Mesenchymal stem cell (in vitro differentiated cells and primary cell): Measurements from ENCODE around the gene HSPA12A.
A peak's percentile ranks its signal among the peaks of the same experiment; 100 is the strongest.

Experiments used
- DNase-seq: peaks from one replicate; pipeline ENCODE4 v3.0.0-alpha.2; 2013
- H2AFZ ChIP-seq: one replicate; pipeline ENCODE4 v1.6.1; 2013; ENCODE audit warnings: low read depth, mild to moderate bottlenecking, control low read depth, inconsistent platforms, low read length, moderate library complexity
- H2AK5ac ChIP-seq: 2 replicates; pipeline ENCODE4 v1.6.1; 2013; ENCODE audit warnings: low read length, moderate library complexity, mild to moderate bottlenecking, inconsistent platforms; ENCODE audit not compliant: severe bottlenecking
- H2BK120ac ChIP-seq: one replicate; pipeline ENCODE4 v1.6.1; 2013; ENCODE audit warnings: low read depth, mild to moderate bottlenecking, inconsistent platforms, low read length, moderate library complexity
- H2BK12ac ChIP-seq, 2 experiments: one replicate each; pipeline ENCODE4 v1.6.1; 2013; ENCODE audit warnings: inconsistent platforms in 2 of 2, low read length in 2 of 2, mild to moderate bottlenecking in 2 of 2, moderate library complexity in 2 of 2, control low read depth in 1 of 2
- H2BK15ac ChIP-seq: one replicate; pipeline ENCODE4 v1.6.1; 2013; ENCODE audit warnings: mild to moderate bottlenecking, low read depth, inconsistent platforms; ENCODE audit not compliant: poor library complexity, severe bottlenecking
- H2BK5ac ChIP-seq: 2 replicates; pipeline ENCODE4 v1.6.1; 2013; ENCODE audit warnings: low read depth, mild to moderate bottlenecking, low read length, control low read depth, inconsistent platforms; ENCODE audit not compliant: poor library complexity, severe bottlenecking
- H3K14ac ChIP-seq, 2 experiments: one replicate each; pipeline ENCODE4 v1.6.1; 2013; ENCODE audit warnings: inconsistent platforms in 2 of 2, low read length in 2 of 2, control low read depth in 1 of 2, mild to moderate bottlenecking in 1 of 2, moderate library complexity in 1 of 2
- H3K18ac ChIP-seq, 2 experiments: one replicate each; pipeline ENCODE4 v1.6.1; 2013; ENCODE audit warnings: inconsistent platforms in 2 of 2, low read length in 2 of 2, control low read depth in 1 of 2, low read depth in 1 of 2, mild to moderate bottlenecking in 1 of 2
- H3K23ac ChIP-seq, 2 experiments: one replicate each; pipeline ENCODE4 v1.6.1; 2013; ENCODE audit warnings: inconsistent platforms in 2 of 2, low read length in 2 of 2, mild to moderate bottlenecking in 2 of 2, moderate library complexity in 2 of 2, control low read depth in 1 of 2
- H3K27ac ChIP-seq: 2 replicates; pipeline ENCODE4 v1.5.1; 2013; ENCODE audit warnings: mild to moderate bottlenecking, moderate library complexity, low read length, control low read depth, inconsistent platforms; ENCODE audit not compliant: poor library complexity, severe bottlenecking
- H3K27me3 ChIP-seq, 2 experiments: 2 replicates each; pipeline versions ENCODE4 v1.6.1 to v1.7.0; 2013; ENCODE audit warnings: low read length in 2 of 2, mild to moderate bottlenecking in 2 of 2, moderate library complexity in 2 of 2, control low read depth in 1 of 2, inconsistent platforms in 1 of 2; ENCODE audit not compliant: control insufficient read depth in 1 of 2, insufficient read depth in 1 of 2
- H3K36me3 ChIP-seq, 2 experiments: 2 replicates each; pipeline versions ENCODE4 v1.6.1 to v1.7.0; 2013; ENCODE audit warnings: low read length in 2 of 2, control low read depth in 1 of 2, inconsistent platforms in 1 of 2, low read depth in 1 of 2, mild to moderate bottlenecking in 1 of 2; ENCODE audit not compliant: insufficient read depth in 2 of 2, control insufficient read depth in 1 of 2
- H3K4ac ChIP-seq, 2 experiments: one replicate each; pipeline ENCODE4 v1.6.1; 2013; ENCODE audit warnings: inconsistent platforms in 2 of 2, low read length in 2 of 2, mild to moderate bottlenecking in 2 of 2, moderate library complexity in 2 of 2, control low read depth in 1 of 2, low read depth in 1 of 2
- H3K4me1 ChIP-seq: 2 replicates; pipeline ENCODE4 v1.6.1; 2013; ENCODE audit warnings: low read depth, low read length, control low read depth; ENCODE audit not compliant: control insufficient read depth, insufficient read depth
- H3K4me2 ChIP-seq: 2 replicates; pipeline ENCODE4 v1.6.1; 2013; ENCODE audit warnings: low read length, mild to moderate bottlenecking, inconsistent platforms; ENCODE audit not compliant: poor library complexity, severe bottlenecking
- H3K4me3 ChIP-seq, 2 experiments: 2 replicates each; pipeline versions ENCODE4 v1.5.1 to v1.7.0; 2013; ENCODE audit warnings: low read length in 2 of 2, mild to moderate bottlenecking in 2 of 2, control low read depth in 1 of 2, low read depth in 1 of 2; ENCODE audit not compliant: insufficient read depth in 1 of 2
- H3K79me1 ChIP-seq: replicated peaks from 2 replicates; pipeline ENCODE4 v1.6.1; 2013; ENCODE audit warnings: mild to moderate bottlenecking, control low read depth, low read length, inconsistent platforms; ENCODE audit not compliant: poor library complexity, severe bottlenecking
- H3K9ac ChIP-seq: 2 replicates; pipeline ENCODE4 v1.7.0; 2013; ENCODE audit warnings: mild to moderate bottlenecking, low read length, moderate library complexity
- H3K9me3 ChIP-seq: 2 replicates; pipeline ENCODE4 v1.7.0; 2013; ENCODE audit warnings: mild to moderate bottlenecking, low read length; ENCODE audit not compliant: control insufficient read depth
- H4K8ac ChIP-seq: one replicate; pipeline ENCODE4 v1.6.1; 2013; ENCODE audit warnings: inconsistent platforms, mild to moderate bottlenecking, low read length, moderate library complexity
- H4K91ac ChIP-seq: one replicate; pipeline ENCODE4 v1.6.1; 2013; ENCODE audit warnings: mild to moderate bottlenecking, low read length, inconsistent platforms
- WGBS: methylation state at CpG from one replicate; pipeline ENCODE4 v1.1.7; 2013; ENCODE audit warnings: mixed read lengths; 5-methylcytosine and 5-hydroxymethylcytosine counted together

HSPA12A gene

GRCh38 chr10:116770281-116770680 lies 27.9 kb upstream of the HSPA12A start:
- H3K4me3 ChIP-seq: no peak overlapping the region
- H3K4ac ChIP-seq: peak overlapping the region; percentile 5 to 52
- H3K36me3 ChIP-seq: no peaks in the 10 kb centered on the region
- H3K27ac ChIP-seq: no peak overlapping the region
- no peak overlapping the region for H3K23ac ChIP-seq
- peak overlapping the region; percentile 55 for H2AK5ac ChIP-seq
- no peak overlapping the region for H3K9ac ChIP-seq
- peak overlapping the region; percentile 83 for H2BK15ac ChIP-seq
- no peak for DNase-seq
- H4K91ac ChIP-seq: peak overlapping the region; percentile 91
- H2BK12ac ChIP-seq: peak overlapping the region; percentile 57 to 99
- H3K79me1 ChIP-seq: no peaks in the 10 kb centered on the region
- H4K8ac ChIP-seq: peak overlapping the region; percentile 83
- peak overlapping the region; percentile 87 for H2BK120ac ChIP-seq
- no peak overlapping the region for H2BK5ac ChIP-seq
- no peaks in the 10 kb centered on the region for H3K9me3 ChIP-seq
- 96% methylated on average over 10 of the region's 10 CpGs for WGBS
- peak overlapping the region; percentile 39 to 62 for H3K18ac ChIP-seq
- H2AFZ ChIP-seq: no peak overlapping the region
- H3K27me3 ChIP-seq: no peaks in the 10 kb centered on the region
- peak overlapping the region in 1 of 2 experiments; percentile 48 for H3K14ac ChIP-seq
- H3K4me1 ChIP-seq: peaks cover 45% of the 10 kb centered on the region
- no peak overlapping the region for H3K4me2 ChIP-seq

- Histone ChIP-seq H3K36me3 (no peaks in the 10 kb centered on the region), H3K14ac (no peak overlapping the region), H3K9ac (no peak overlapping the region), H2BK12ac (peak overlapping the region in 1 of 2 experiments; percentile 99), H3K18ac (no peak overlapping the region), H4K91ac (no peak overlapping the region), H2AFZ (no peak overlapping the region), H2BK120ac (no peak overlapping the region), H3K27me3 (no peaks in the 10 kb centered on the region), H3K23ac (no peak overlapping the region), H3K27ac (no peak overlapping the region), H3K4ac (peak overlapping the region in 1 of 2 experiments; percentile 5), H2AK5ac (no peak overlapping the region), H3K4me2 (no peak overlapping the region), H3K4me1 (peaks cover 44% of the 10 kb centered on the region), H2BK5ac (no peak overlapping the region), H3K9me3 (peaks cover 2% of the 10 kb centered on the region), H2BK15ac (no peak overlapping the region), H3K79me1 (no peaks in the 10 kb centered on the region), H4K8ac (no peak overlapping the region), H3K4me3 (no peak overlapping the region)
- DNase-seq: peak; percentile 90
- whole genome bisulfite sequencing: 68% methylated on average over 8 of the region's 8 CpGs
These were observed 27.4 kb upstream of the HSPA12A start for GRCh38 chr10:116769791-116770190.

GRCh38 chr10:116769368-116769767 lies 27.0 kb upstream of the HSPA12A start:
- peak overlapping the region in 1 of 2 experiments; percentile 49 for H3K18ac ChIP-seq
- H3K9me3 ChIP-seq: peaks cover 3% of the 10 kb centered on the region
- peak overlapping the region; percentile 16 for H4K91ac ChIP-seq
- H3K9ac ChIP-seq: no peak overlapping the region
- no peak overlapping the region for H3K4me3 ChIP-seq
- no peak overlapping the region for H2BK5ac ChIP-seq
- no peak overlapping the region for H2AFZ ChIP-seq
- no peaks in the 10 kb centered on the region for H3K27me3 ChIP-seq
- H2BK120ac ChIP-seq: peak overlapping the region; percentile 45
- no peak overlapping the region for H3K14ac ChIP-seq
- no peak overlapping the region for H3K27ac ChIP-seq
- no peak overlapping the region for H3K23ac ChIP-seq
- peaks cover 41% of the 10 kb centered on the region for H3K4me1 ChIP-seq
- WGBS: 93% methylated on average over 3 of the region's 7 CpGs
- H3K79me1 ChIP-seq: no peaks in the 10 kb centered on the region
- no peak for DNase-seq
- no peaks in the 10 kb centered on the region for H3K36me3 ChIP-seq
- H3K4me2 ChIP-seq: no peak overlapping the region
- peak overlapping the region; percentile 7 to 55 for H3K4ac ChIP-seq
- H2BK12ac ChIP-seq: peak overlapping the region in 1 of 2 experiments; percentile 51
- H2AK5ac ChIP-seq: peak overlapping the region; percentile 21
- H2BK15ac ChIP-seq: peak overlapping the region; percentile 19
- H4K8ac ChIP-seq: no peak overlapping the region

GRCh38 chr10:116768786-116769185 lies 26.4 kb upstream of the HSPA12A start:
- peak overlapping the region; percentile 27 for H4K8ac ChIP-seq
- WGBS: 67% methylated on average over 4 of the region's 4 CpGs
- peak; percentile 30 for DNase-seq
- H3K9me3 ChIP-seq: peaks cover 3% of the 10 kb centered on the region
- no peak overlapping the region for H3K9ac ChIP-seq
- peak overlapping the region in 1 of 2 experiments; percentile 55 for H3K4ac ChIP-seq
- H2BK15ac ChIP-seq: peak overlapping the region; percentile 6
- H3K14ac ChIP-seq: no peak overlapping the region
- no peaks in the 10 kb centered on the region for H3K36me3 ChIP-seq
- no peaks in the 10 kb centered on the region for H3K79me1 ChIP-seq
- no peak overlapping the region for H3K4me2 ChIP-seq
- no peak overlapping the region for H3K27ac ChIP-seq
- H3K23ac ChIP-seq: no peak overlapping the region
- H2AFZ ChIP-seq: peak overlapping the region; percentile 30
- peak overlapping the region; percentile 1 to 31 for H3K18ac ChIP-seq
- H3K4me3 ChIP-seq: no peak overlapping the region
- H3K27me3 ChIP-seq: no peaks in the 10 kb centered on the region
- peak overlapping the region; percentile 1 to 45 for H2BK12ac ChIP-seq
- H2BK5ac ChIP-seq: no peak overlapping the region
- H2BK120ac ChIP-seq: no peak overlapping the region
- H2AK5ac ChIP-seq: peak overlapping the region; percentile 21
- H4K91ac ChIP-seq: peak overlapping the region; percentile 16
- peaks cover 41% of the 10 kb centered on the region for H3K4me1 ChIP-seq
